Esophagus muscularis mucosa (tissue), 3 donors: Measurements from ENCODE around the gene LMX1B.

Source experiments
- EP300 ChIP-seq: sonication (generic); formaldehyde crosslinking; IDR thresholded peaks from one replicate; pipeline ENCODE4 v1.6.1; 2017; ENCODE audit warnings: antibody characterized with exemption
- TF ChIP-seq, protein P1 (sequence below), 3 experiments: fragments of 200-600 bp in 2 of 3; fragments of 450-650 bp in 1 of 3; sonication (generic) in 2 of 3; IDR thresholded peaks; one replicate each; pipeline ENCODE4 v1.5.1; 2017 to 2019; ENCODE audit warnings: antibody characterized with exemption in 3 of 3, mild to moderate bottlenecking in 2 of 3, moderate library complexity in 1 of 3

DNA sequence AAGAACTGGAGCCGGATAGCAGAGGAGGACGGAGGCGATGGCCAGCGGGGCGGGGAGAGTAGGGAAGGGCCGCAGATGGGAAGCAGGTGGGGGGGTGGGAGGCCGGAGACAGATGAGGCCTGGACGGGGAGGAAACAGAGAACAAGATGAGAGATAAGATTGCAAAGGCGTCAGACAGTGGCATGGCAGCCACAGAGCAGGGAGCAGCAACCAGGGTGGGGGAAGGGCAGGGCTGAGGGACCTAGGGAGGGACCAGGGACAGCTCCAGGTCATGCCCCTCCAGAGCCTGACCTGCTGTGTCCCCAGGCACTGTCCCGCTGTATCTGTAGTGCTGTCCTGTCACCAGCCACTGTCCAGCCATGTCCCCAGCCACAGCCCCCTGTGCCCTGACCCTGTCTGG lies 49.6 kb upstream of the LMX1B start:
- TF ChIP-seq, protein P1, sequence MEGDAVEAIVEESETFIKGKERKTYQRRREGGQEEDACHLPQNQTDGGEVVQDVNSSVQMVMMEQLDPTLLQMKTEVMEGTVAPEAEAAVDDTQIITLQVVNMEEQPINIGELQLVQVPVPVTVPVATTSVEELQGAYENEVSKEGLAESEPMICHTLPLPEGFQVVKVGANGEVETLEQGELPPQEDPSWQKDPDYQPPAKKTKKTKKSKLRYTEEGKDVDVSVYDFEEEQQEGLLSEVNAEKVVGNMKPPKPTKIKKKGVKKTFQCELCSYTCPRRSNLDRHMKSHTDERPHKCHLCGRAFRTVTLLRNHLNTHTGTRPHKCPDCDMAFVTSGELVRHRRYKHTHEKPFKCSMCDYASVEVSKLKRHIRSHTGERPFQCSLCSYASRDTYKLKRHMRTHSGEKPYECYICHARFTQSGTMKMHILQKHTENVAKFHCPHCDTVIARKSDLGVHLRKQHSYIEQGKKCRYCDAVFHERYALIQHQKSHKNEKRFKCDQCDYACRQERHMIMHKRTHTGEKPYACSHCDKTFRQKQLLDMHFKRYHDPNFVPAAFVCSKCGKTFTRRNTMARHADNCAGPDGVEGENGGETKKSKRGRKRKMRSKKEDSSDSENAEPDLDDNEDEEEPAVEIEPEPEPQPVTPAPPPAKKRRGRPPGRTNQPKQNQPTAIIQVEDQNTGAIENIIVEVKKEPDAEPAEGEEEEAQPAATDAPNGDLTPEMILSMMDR (IDR thresholded peaks at IDR 0.05) = no peak
- TF ChIP-seq EP300 = no peak
